Renal cortical epithelial cell (primary cell): Measurements from ENCODE around the gene KRTAP5-2. TPM values are rescaled to one million over a fixed set of nuclear protein-coding genes. Genes with fewer than 3 reads are reported as not detected.
"Not testable (repeated sequence)": the region's sequence is repeated elsewhere in the genome, so short reads cannot be mapped to it uniquely, and the experiment has no call there.

Experiments
- DNase-seq: peaks from one replicate; pipeline ENCODE4 v3.0.0-alpha.2; 2011; ENCODE audit warnings: low read depth
- total RNA-seq: library from RNA; depleted of rRNA; stranded (reverse); fragments of >200 nt; gene quantifications from 2 replicates; pipeline ENCODE4 v1.2.3, GENCODE V29; 2014

The KRTAP5-2 gene
- total RNA-seq, 1 donor from 2014 or later = not detected

DNA sequence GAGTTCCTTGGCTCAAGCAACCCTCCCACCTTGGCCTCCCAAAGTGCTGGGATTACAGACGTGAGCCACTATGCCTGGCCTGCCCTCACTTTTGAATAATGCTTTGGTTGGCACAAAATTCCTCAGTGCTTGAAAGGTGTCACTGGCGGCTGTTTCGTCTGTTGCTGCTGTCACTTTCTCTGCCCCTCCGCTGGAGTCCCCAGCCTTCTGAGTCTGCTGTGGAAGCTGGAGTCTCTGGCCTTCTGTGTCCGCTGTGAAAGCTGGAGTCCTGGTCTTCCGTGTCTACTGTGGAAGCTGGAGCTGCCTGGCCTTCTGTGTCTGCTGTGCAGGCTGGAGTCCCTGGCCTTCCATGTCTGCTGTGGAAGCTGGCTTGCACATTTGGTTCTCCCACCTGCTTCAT, 8.1 kb downstream of the KRTAP5-2 start:
- DNase-seq = no peak

DNA sequence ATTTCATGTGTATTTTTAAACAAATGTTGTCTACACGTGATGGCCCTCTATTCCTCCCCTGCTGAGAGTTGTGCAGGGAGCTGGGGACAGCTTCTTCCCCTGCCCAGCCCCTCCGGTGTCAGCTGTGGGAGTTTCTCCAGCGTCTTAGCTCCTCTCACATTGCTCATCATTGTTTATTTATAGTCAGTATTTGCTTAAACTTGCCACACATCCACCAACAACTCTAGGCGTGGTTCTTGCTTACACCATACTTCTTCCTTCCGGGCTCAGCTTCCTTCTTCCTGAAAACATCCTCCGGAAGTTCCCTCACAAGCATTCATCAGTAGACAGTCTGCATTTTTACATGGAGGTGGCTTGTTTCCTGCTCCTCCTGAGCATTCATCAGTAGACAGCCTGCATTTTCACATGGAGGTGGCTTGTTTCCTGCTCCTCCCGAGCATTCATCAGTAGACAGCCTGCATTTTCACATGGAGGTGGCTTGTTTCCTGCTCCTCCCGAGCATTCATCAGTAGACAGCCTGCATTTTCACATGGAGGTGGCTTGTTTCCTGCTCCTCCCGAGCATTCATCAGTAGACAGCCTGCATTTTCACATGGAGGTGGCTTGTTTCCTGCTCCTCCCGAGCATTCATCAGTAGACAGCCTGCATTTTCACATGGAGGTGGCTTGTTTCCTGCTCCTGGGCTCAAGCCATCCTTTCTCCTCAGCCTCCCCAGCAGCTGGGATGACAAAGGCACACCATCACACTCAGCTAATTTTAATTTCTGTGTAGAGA, 8.7 kb downstream of the KRTAP5-2 start:
- not testable (repeated sequence) for DNase-seq

DNA sequence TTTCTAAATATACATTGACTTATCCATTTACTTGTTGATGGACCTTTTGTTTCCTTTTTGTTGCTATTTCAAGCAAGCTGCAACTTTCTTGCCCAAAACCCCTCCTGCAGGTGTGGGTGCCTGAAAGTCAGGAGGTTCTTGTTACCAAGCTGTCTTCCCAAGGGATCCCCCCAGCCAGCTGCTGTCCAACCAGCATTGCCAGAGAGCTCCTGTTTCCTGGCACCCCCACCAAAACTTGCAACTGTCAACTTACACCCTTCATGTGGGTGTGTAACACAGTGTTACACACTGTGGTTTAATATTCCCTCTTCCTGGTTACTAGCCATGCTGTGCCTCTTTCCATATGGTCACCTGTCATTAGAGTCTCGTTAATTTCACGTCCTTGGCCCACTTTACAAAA, 11.4 kb downstream of the KRTAP5-2 start:
- no peak for DNase-seq

GRCh38 chr11:1584661-1585370, 13.3 kb downstream of the KRTAP5-2 start, which contains the start of gene KRTAP5-1:
Gene KRTAP5-1, minus strand, starts transcription at chr11:1585283. Its CDS starts 34 bp downstream, at chr11:1585249.
- not testable (repeated sequence) for DNase-seq

GRCh38 chr11:1582909-1583308, 15.2 kb downstream of the KRTAP5-2 start:
- not testable (repeated sequence) for DNase-seq

GRCh38 chr11:1581976-1582375, 16.1 kb downstream of the KRTAP5-2 start:
- DNase-seq = no peak

DNA sequence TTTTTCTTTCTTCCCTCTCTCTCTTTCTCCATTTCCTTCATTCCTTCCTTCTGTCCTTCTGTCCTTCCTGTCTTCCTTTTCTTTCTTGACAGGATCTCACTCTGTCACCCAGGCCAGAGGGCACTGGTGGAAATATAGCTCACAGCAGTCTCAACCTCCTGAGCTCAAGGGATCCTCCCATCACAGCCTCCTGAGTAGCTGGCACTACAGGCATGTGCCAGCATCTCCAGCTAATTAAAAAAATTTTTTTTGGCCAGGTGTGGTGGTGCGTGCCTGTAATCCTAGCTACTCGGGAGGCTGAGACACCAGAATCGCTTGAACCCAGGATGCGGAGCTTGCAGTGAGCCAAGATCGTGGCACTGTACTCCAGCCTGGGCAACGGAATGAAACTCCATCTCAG, 21.3 kb downstream of the KRTAP5-2 start:
- no peak for DNase-seq

- not testable (repeated sequence) for DNase-seq
These were observed 22.3 kb downstream of the KRTAP5-2 start for GRCh38 chr11:1575756-1576155.

- DNase-seq = no peak
These were observed 23.2 kb downstream of the KRTAP5-2 start for GRCh38 chr11:1574933-1575242.

GRCh38 chr11:1574238-1574932, 23.7 kb downstream of the KRTAP5-2 start:
- no peak for DNase-seq

GRCh38 chr11:1573903-1574237, 24.2 kb downstream of the KRTAP5-2 start:
- DNase-seq = no peak

GRCh38 chr11:1573077-1573902, 24.8 kb downstream of the KRTAP5-2 start:
- no peak for DNase-seq

- DNase-seq = peak; percentile 20
These were observed 25.7 kb downstream of the KRTAP5-2 start, which contains the start of gene DUSP8 for GRCh38 chr11:1572197-1573076. Gene DUSP8, minus strand, starts transcription at chr11:1572271. Its CDS starts 6,445 bp downstream, at chr11:1565826.

- DNase-seq = no peak
These were observed 26.3 kb downstream of the KRTAP5-2 start for GRCh38 chr11:1571760-1572196.

DNA sequence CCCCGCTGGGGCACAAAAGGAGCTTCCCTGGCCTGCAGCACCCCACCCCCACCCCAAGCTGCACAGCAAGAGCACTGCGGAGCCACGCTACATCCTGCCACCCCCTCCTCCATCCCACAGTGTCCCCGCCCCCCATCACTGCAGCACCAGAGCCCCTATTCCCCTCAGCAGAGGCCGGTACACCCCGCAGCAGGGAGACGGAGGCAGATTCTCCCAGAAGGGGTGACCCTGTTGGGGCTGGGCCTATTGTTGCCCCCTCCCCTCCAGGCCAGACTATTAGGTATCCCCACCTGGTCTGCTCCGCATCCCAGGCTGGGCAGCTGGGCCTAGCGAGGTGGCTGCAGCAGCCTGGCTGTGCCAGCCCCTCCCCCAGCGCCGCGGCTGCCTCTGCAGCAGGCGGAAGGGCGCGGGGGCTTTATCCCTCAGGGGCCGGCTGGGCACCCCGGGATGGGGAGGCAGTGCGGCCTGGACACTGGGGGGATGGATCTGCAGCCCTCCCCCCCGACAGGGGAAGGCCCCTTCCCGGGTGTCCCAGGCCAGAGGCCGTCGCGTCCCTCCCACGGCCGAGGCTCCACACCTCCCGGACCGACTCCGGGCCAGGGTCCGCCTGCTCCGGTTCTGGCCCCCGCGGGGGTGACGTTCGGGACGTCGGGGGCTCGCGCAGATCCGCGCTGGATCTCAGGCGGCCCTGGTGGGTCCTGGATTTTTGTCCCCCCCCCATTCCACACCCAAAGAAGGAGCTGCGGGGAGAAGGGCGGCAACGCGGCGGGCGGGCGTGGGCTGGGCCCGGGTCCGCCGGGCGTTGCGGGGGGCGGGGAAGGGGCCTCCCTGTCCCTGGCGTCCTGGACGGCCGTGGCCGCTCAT, 27.0 kb downstream of the KRTAP5-2 start:
- no peak for DNase-seq

- no peak for DNase-seq
These were observed 27.6 kb downstream of the KRTAP5-2 start for GRCh38 chr11:1570531-1570895.

DNA sequence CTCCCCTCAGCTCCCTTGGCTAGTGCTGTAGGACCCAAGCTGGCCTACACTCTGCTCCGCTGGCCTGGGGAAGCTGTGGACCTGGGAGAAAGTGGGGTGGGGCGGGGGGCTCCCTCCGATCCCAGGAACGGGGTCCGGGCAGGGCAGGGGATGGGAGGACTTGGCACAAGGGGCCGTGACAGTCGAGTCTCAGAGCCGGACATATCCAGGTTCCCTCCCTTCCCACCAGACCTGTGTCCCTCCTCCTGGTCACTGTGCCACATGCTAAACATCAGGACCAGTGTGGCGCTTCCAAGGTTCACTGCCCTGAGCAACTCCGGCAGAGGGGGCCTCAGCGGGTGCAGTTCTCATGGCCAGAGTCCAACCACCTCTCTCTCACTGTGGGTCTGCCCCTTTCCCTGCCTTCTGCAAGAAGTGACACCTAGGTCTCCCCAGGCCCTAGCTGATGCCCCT, 28.1 kb downstream of the KRTAP5-2 start:
- DNase-seq = no peak

- no peak for DNase-seq
These were observed 28.8 kb downstream of the KRTAP5-2 start for GRCh38 chr11:1569251-1569780.

GRCh38 chr11:1568441-1568911, 29.6 kb downstream of the KRTAP5-2 start:
- no peak for DNase-seq
